Liver (tissue), 9 donors: ENCODE results near the gene MDM2. TPM values are rescaled to one million over a fixed set of nuclear protein-coding genes. Genes with fewer than 3 reads are reported as not detected.

ENCODE experiments used
- DNase-seq: peaks from one replicate; pipeline ENCODE4 v3.0.0-alpha.2; 2017; ENCODE audit warnings: low spot score
- H3K27ac ChIP-seq, 2 donors: one replicate each; pipeline ENCODE4 v1.7.0; 2013; ENCODE audit warnings: inconsistent platforms in 2 of 2, low read length in 2 of 2, control low read depth in 1 of 2, low read depth in 1 of 2, mild to moderate bottlenecking in 1 of 2
- H3K27me3 ChIP-seq, 4 donors: one replicate each; pipeline versions ENCODE4 v1.6.1 to v1.7.0; 2013; ENCODE audit warnings: low read length in 3 of 4, inconsistent platforms in 1 of 4, mild to moderate bottlenecking in 1 of 4, moderate library complexity in 1 of 4; ENCODE audit not compliant: control insufficient read depth in 4 of 4, insufficient read depth in 4 of 4
- H3K36me3 ChIP-seq, 4 donors: one replicate each; pipeline versions ENCODE4 v1.6.1 to v1.7.0; 2013; ENCODE audit warnings: low read length in 3 of 4, mild to moderate bottlenecking in 3 of 4, low read depth in 1 of 4, moderate library complexity in 1 of 4; ENCODE audit not compliant: control insufficient read depth in 4 of 4, insufficient read depth in 3 of 4
- H3K4me1 ChIP-seq, 4 donors: one replicate each; pipeline versions ENCODE4 v1.6.1 to v1.7.0; 2013; ENCODE audit warnings: low read length in 3 of 4, mild to moderate bottlenecking in 3 of 4, moderate library complexity in 1 of 4; ENCODE audit not compliant: control insufficient read depth in 4 of 4, insufficient read depth in 4 of 4
- H3K4me3 ChIP-seq, 3 donors: one replicate each; pipeline versions ENCODE4 v1.6.1 to v1.7.0; 2013; ENCODE audit warnings: low read length in 3 of 3, control low read depth in 1 of 3, low read depth in 1 of 3, mild to moderate bottlenecking in 1 of 3
- H3K9ac ChIP-seq, 2 donors: one replicate each; pipeline ENCODE4 v1.7.0; 2013; ENCODE audit warnings: low read length in 2 of 2, mild to moderate bottlenecking in 2 of 2, moderate library complexity in 2 of 2, control low read depth in 1 of 2, low read depth in 1 of 2
- H3K9me3 ChIP-seq, 4 donors: one replicate each; pipeline versions ENCODE4 v1.6.1 to v1.7.0; 2013; ENCODE audit warnings: low read length in 3 of 4; ENCODE audit not compliant: control insufficient read depth in 4 of 4
- CTCF ChIP-seq: fragments of 150-350 bp; IDR thresholded peaks from 2 replicates; pipeline ENCODE4 v1.5.1; 2017; ENCODE audit warnings: improper control_type of control experiment, low read depth, low read length; ENCODE audit not compliant: missing input control
- EGR1 ChIP-seq, 2 donors: IDR thresholded peaks; 2 replicates each; pipeline ENCODE4 v1.6.1; 2016 to 2018; ENCODE audit warnings: antibody characterized with exemption in 2 of 2, low read depth in 2 of 2
- FOXA1 ChIP-seq: IDR thresholded peaks from 2 replicates; pipeline ENCODE4 v1.6.1; 2016; ENCODE audit warnings: antibody characterized with exemption
- FOXA2 ChIP-seq: IDR thresholded peaks from 2 replicates; pipeline ENCODE4 v1.6.1; 2016; ENCODE audit warnings: antibody characterized with exemption
- HNF4A ChIP-seq, 2 donors: conservative IDR thresholded peaks; 2 replicates each; pipeline ENCODE4 v1.6.1; 2016; ENCODE audit warnings: antibody characterized with exemption in 2 of 2, mild to moderate bottlenecking in 2 of 2
- HNF4G ChIP-seq: IDR thresholded peaks from 2 replicates; pipeline ENCODE4 v1.6.1; 2016; ENCODE audit warnings: antibody characterized with exemption
- NR2F2 ChIP-seq: IDR thresholded peaks from 2 replicates; pipeline ENCODE4 v1.6.1; 2016; ENCODE audit warnings: antibody characterized with exemption
- RAD21 ChIP-seq, 2 donors: IDR thresholded peaks; 2 replicates each; pipeline ENCODE4 v1.6.1; 2016; ENCODE audit warnings: antibody characterized with exemption in 2 of 2, mild to moderate bottlenecking in 2 of 2
- REST ChIP-seq: IDR thresholded peaks from 2 replicates; pipeline ENCODE4 v1.6.1; 2016; ENCODE audit warnings: antibody characterized with exemption, mild to moderate bottlenecking
- SP1 ChIP-seq: IDR thresholded peaks from 2 replicates; pipeline ENCODE4 v1.6.1; 2018; ENCODE audit warnings: antibody characterized with exemption, mild to moderate bottlenecking
- TAF1 ChIP-seq: conservative IDR thresholded peaks from 2 replicates; pipeline ENCODE4 v1.6.1; 2016; ENCODE audit warnings: antibody characterized with exemption, mild to moderate bottlenecking
- ZBTB33 ChIP-seq: IDR thresholded peaks from 2 replicates; pipeline ENCODE4 v1.6.1; 2016; ENCODE audit warnings: antibody characterized with exemption
- WGBS: extraction: QIAGEN DNeasy Blood & Tissue Kit; methylation state at CpG from one replicate; pipeline ENCODE4 v1.1.7; 2013; 5-methylcytosine and 5-hydroxymethylcytosine counted together
- polyA plus RNA-seq, 2 donors: library from polyadenylated mRNA; stranded (reverse) in 1 of 2; unstranded in 1 of 2; fragments of 200-250 nt in 1 of 2; fragments of >200 nt in 1 of 2; fragmentation: Nextera tagmentation in 1 of 2; extraction: Ambion mirVana in 1 of 2; gene quantifications; one replicate each; pipeline versions ENCODE4 v1.2.1 to v1.2.3, GENCODE V29; 2013 to 2015
- total RNA-seq, 2 donors: library from RNA; depleted of rRNA; stranded (reverse); fragments of >200 nt; gene quantifications; one replicate each; pipeline ENCODE4 v1.2.3, GENCODE V29; 2014
- donor health status: healthy.
- donor health status: healthy.
- donor health status: healthy.
- donor health status: healthy.
- donor health status: healthy.

MDM2 gene
- total and polyA plus RNA-seq, 4 donors, result 10.1 to 69.4 (median 36.9) TPM

GRCh38 chr12:68775121-68775630, 32.8 kb upstream of the MDM2 start (continued):
- no peak for TF ChIP-seq ZBTB33
- TF ChIP-seq HNF4A (conservative IDR thresholded peaks at IDR 0.05), result no peak
- no peak for TF ChIP-seq FOXA1
- TF ChIP-seq RAD21 (IDR thresholded peaks at IDR 0.05), result no peak
- no peak for TF ChIP-seq TAF1

- no peak for DNase-seq
- TF ChIP-seq FOXA2 (no peak), RAD21 (IDR thresholded peaks at IDR 0.05) (no peak), SP1 (no peak), HNF4G (no peak), NR2F2 (no peak), REST (no peak), CTCF (no peak), EGR1 (IDR thresholded peaks at IDR 0.05; ENCODE audit: low read depth in 2 of 2) (no peak), ZBTB33 (no peak)
- Histone ChIP-seq H3K9me3 (no peaks in the 10 kb centered on the region), H3K4me1 (no peaks in the 10 kb centered on the region), H3K27ac (no peak overlapping the region), H3K4me3 (no peak overlapping the region), H3K9ac (no peak overlapping the region), H3K36me3 (no peaks in the 10 kb centered on the region), H3K27me3 (no peaks in the 10 kb centered on the region)
- WGBS, result 88% methylated on average over 5 of the region's 5 CpGs
Measured at GRCh38 chr12:68776976-68777610, 30.9 kb upstream of the MDM2 start.
